Measurements from ENCODE around the gene TCOF1.

TCOF1 gene

GRCh38 chr5:150322202-150322601 lies 35.3 kb upstream of the TCOF1 start:
- DNase-seq (ENCODE audit: low read depth, low spot score), result no peak

GRCh38 chr5:150323092-150323491 lies 34.4 kb upstream of the TCOF1 start:
- no peak for DNase-seq (ENCODE audit: low read depth, low spot score)

- no peak for DNase-seq (ENCODE audit: low read depth, low spot score)
Observed at GRCh38 chr5:150323819-150324218, 33.7 kb upstream of the TCOF1 start.

GRCh38 chr5:150325426-150325825 lies 32.1 kb upstream of the TCOF1 start:
- no peak for DNase-seq (ENCODE audit: low read depth, low spot score)

DNA sequence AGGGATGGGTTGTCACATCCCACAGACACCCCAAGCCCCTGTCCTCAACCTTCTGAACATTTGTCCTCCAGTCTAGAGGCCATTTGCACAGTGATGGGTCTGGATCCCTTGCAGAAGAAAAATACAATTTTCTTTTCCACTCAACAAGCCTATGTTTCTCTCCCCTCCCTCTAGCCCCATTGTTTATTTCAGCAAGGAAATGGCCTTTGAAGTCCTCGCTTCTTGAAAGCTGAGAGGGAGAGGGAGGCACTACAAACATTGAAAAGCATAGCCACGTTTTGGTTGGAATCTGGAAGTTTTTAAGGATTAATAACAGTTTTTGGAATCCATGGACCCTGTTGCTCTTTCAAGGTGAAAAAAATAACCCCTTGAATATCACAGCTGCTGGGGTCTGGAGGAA lies 30.8 kb upstream of the TCOF1 start:
- DNase-seq (ENCODE audit: low read depth, low spot score), result no peak

DNA sequence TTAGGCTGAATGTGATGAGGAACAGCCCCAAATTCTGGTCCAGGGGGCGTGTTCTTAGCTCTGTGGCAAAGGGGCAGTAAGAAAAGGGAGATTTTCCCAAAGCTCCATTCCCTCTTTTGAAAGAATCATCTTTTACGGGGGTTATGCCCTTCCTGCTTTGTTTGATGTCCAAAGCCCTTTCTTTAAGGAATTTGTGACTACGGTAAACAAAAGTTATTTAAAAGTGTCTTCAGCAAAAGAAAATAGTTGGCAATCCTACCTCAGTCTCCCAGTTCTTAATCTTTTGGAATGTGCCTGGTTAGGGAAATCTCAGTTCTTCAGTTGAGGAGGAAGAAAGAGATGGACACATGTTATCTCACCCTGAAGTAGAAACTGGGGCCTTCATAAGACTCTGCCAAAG lies 30.4 kb upstream of the TCOF1 start:
- DNase-seq (ENCODE audit: low read depth, low spot score), result no peak

- DNase-seq (ENCODE audit: low read depth, low spot score), result no peak
Observed at GRCh38 chr5:150328515-150328914, 29.0 kb upstream of the TCOF1 start.

- no peak for DNase-seq (ENCODE audit: low read depth, low spot score)
Observed at GRCh38 chr5:150329038-150329437, 28.5 kb upstream of the TCOF1 start.

GRCh38 chr5:150329881-150330876 lies 27.3 kb upstream of the TCOF1 start:
- DNase-seq (ENCODE audit: low read depth, low spot score), result no peak

- no peak for DNase-seq (ENCODE audit: low read depth, low spot score)
Observed at GRCh38 chr5:150333400-150333799, 24.1 kb upstream of the TCOF1 start.

GRCh38 chr5:150335778-150336177 lies 21.7 kb upstream of the TCOF1 start:
- no peak for DNase-seq (ENCODE audit: low read depth, low spot score)

- DNase-seq (ENCODE audit: low read depth, low spot score), result no peak
Observed at GRCh38 chr5:150338546-150338945, 19.0 kb upstream of the TCOF1 start.

GRCh38 chr5:150339165-150339564 lies 18.3 kb upstream of the TCOF1 start:
- DNase-seq (ENCODE audit: low read depth, low spot score), result no peak

DNA sequence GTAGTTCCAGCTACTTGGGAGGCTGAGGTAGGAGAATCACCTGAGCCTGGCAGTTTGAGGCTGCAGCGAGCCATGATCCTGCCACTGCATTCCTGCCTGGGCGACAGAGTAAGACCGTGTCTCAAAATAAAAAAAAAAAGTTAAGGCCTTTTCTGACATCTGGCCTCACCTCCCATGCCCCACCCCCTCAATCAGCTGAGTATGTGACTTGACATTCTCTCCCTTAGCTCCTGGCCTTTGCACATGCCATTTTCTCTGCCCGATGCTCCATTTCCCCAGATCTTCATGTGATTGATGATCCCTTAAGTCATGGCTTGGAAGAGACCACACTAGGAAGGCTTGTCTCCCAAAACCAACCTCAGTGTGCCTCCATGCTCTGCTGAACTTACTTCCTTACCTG lies 17.7 kb upstream of the TCOF1 start:
- no peak for DNase-seq (ENCODE audit: low read depth, low spot score)

- DNase-seq (ENCODE audit: low read depth, low spot score), result no peak
Observed at GRCh38 chr5:150340614-150341255, 16.8 kb upstream of the TCOF1 start.

- DNase-seq (ENCODE audit: low read depth, low spot score), result no peak
Observed at GRCh38 chr5:150341331-150341730, 16.2 kb upstream of the TCOF1 start.

GRCh38 chr5:150341989-150342388 lies 15.5 kb upstream of the TCOF1 start:
- no peak for DNase-seq (ENCODE audit: low read depth, low spot score)

- DNase-seq (ENCODE audit: low read depth, low spot score), result no peak
Observed at GRCh38 chr5:150342583-150342982, 14.9 kb upstream of the TCOF1 start.

DNA sequence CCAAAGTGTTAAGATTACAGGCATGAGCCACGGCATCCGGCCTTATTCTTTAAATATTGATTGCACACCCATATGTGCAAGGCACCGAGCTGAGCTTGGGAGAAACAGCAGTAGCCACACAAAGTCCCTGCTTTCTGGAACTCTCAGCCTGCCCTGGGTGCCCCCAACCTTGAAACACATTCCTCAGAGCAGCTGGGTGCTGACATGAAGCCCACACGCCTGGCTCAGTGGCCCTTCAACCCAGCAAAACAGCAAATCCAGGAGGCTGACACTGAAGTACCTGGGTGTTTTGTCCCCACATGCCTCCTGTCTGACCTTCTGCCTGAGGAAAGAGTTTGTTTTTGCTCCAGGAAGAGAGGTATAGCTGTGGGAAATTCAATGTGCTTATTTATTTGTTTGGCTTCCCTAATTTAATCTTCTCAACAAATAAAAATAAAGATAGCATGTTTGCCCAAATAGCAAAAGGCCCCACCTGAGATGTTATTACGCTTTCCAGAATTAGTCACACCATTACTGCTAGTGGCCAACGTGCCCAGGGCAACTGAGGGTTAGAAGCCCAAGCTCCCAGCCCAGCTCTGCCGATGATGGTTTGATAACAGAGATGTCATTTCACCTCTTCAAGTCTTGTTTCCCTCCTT lies 13.4 kb upstream of the TCOF1 start:
- no peak for DNase-seq (ENCODE audit: low read depth, low spot score)

DNA sequence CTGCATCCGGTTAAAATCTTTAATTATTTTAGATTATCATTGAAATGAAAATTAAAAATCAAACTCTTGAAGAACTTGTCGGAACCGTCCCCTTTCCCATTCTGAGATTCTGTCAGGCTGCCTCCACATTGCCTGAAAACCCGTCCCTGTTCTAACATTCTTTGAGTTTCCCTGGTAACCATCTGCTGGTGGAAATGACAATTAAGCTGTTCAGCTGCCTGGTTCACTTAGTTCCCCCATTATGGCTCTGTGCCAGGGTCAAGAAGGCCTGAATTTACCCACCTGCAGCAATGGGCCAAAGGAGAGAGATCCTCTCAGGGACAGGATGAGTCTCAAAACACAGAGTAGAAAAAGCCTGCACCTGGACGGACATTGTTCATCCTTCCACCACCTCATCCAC lies 11.8 kb upstream of the TCOF1 start:
- no peak for DNase-seq (ENCODE audit: low read depth, low spot score)

DNA sequence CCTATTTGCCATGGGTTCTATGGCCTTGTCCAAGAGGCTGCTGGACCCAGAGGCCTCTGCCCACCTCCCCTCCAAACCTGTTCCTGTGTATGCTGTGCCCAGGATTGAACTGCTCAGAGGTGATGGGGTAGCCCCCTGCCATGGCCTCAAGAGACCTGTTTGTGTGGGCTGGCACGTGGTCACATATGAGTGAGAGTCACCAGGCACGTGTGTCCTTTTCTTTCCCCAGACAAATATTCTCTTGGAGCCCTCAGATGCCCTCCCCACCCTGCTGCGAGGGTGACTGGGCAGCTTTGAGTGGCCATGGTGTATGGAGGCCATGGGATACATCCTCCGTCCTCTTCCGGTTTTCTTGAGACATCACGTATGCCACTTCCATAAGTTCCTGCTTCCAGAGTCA lies 10.9 kb upstream of the TCOF1 start:
- DNase-seq (ENCODE audit: low read depth, low spot score), result no peak

- DNase-seq (ENCODE audit: low read depth, low spot score), result no peak
Observed at GRCh38 chr5:150347003-150347402, 10.5 kb upstream of the TCOF1 start.

DNA sequence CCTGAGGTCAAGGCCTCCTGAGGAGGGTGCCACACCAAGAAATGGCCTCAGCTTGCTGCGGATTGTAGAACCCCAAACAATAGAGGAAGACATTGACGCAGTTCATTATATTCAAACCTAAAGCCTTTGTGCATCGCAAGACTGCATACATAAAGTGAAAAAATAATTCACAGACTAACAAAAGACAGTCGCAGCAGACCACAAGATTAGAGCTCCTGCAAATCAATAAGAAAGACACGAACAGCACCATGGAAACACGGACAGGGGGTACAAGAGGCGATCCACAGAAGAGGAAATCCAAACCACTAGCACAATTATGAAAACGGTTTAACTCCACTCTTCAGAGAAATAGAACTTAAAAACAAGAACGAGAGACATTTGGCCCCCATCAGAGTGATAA lies 10.0 kb upstream of the TCOF1 start:
- DNase-seq (ENCODE audit: low read depth, low spot score), result no peak
